Measurements from ENCODE around the gene CD7.

- TF ChIP-seq CTCF (IDR thresholded peaks at IDR 0.05; ENCODE audit: poor library complexity, severe bottlenecking): no peak
- no peak for TF ChIP-seq RAD21 (conservative IDR thresholded peaks at IDR 0.05)
- no peak for TF ChIP-seq EZH2 (IDR thresholded peaks at IDR 0.05; ENCODE audit: borderline replicate concordance, insufficient read depth, low read length, poor library complexity, severe bottlenecking)
- TF ChIP-seq EP300 (conservative IDR thresholded peaks at IDR 0.05; ENCODE audit: poor library complexity, severe bottlenecking): no peak
- no peak for TF ChIP-seq SMC3 (conservative IDR thresholded peaks at IDR 0.05; ENCODE audit: poor library complexity)
- TF ChIP-seq POLR2AphosphoS5 (IDR thresholded peaks at IDR 0.05): no peak
- TF ChIP-seq TAF1 (IDR thresholded peaks at IDR 0.05; ENCODE audit: low read depth): no peak
- no peak for TF ChIP-seq REST (IDR thresholded peaks at IDR 0.05; ENCODE audit: borderline replicate concordance)
- no peak for TF ChIP-seq MXI1 (conservative IDR thresholded peaks at IDR 0.05; ENCODE audit: poor library complexity, severe bottlenecking)
These were observed 14.1 kb downstream of the CD7 start for GRCh38 chr17:82302991-82303943.
